ENCODE results near the gene TRRAP.

The TRRAP gene

DNA sequence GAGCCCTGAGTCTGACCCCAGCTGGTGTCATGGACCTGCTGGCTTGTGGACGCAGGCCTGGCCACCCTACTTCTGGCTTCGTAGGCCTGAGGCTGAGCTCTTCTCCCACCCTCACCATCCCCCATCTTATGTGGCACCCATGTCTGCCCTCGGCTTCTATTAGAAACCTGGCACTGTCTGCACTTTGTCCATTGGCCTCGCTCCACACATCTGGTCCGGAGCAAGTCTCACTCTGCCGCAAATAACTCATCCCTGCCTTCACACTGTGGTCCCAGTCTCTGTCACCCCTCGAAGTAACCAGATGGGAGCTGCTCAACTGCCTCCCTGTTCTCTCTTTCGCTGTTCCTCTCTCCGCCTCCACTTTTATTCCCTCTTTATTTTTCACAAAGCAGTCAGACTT lies 78.6 kb downstream of the TRRAP start:
- peaks cover 60 to 96% of the 10 kb centered on the region in 2 experiments for H3K36me3 ChIP-seq (ENCODE audit: control insufficient read depth in 2 of 2, insufficient read depth in 1 of 2, low read length in 2 of 2)
- ChIA-PET POLR2A (no interaction called here), CTCF (no interaction called here)
- H3K4me1 ChIP-seq (ENCODE audit: control insufficient read depth, insufficient read depth, low read length): no peaks in the 10 kb centered on the region
- H3K27ac ChIP-seq (ENCODE audit: extremely low read depth, low read depth, low read length): no peak overlapping the region
- no peak overlapping the region for H3K4me3 ChIP-seq (ENCODE audit: low read depth, low read length)
- H3K9me3 ChIP-seq (ENCODE audit: control insufficient read depth, insufficient read depth, low read depth, low read length): no peaks in the 10 kb centered on the region
- TF ChIP-seq, protein P1, sequence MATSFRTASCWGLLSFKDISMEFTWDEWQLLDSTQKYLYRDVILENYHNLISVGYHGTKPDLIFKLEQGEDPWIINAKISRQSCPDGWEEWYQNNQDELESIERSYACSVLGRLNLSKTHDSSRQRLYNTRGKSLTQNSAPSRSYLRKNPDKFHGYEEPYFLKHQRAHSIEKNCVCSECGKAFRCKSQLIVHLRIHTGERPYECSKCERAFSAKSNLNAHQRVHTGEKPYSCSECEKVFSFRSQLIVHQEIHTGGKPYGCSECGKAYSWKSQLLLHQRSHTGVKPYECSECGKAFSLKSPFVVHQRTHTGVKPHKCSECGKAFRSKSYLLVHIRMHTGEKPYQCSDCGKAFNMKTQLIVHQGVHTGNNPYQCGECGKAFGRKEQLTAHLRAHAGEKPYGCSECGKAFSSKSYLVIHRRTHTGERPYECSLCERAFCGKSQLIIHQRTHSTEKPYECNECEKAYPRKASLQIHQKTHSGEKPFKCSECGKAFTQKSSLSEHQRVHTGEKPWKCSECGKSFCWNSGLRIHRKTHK (tag by site-specific recombination; IDR thresholded peaks at IDR 0.05): no peak
- TF ChIP-seq ZNF48 (tag by site-specific recombination; IDR thresholded peaks at IDR 0.05) (no peak), MZF1 (tag by site-specific recombination; IDR thresholded peaks at IDR 0.05; ENCODE audit: borderline replicate concordance) (no peak), ZNF596 (tag by site-specific recombination; IDR thresholded peaks at IDR 0.05) (no peak), ZNF23 (tag by site-specific recombination; IDR thresholded peaks at IDR 0.05; ENCODE audit: borderline replicate concordance) (no peak), ZNF138 (tag by site-specific recombination; IDR thresholded peaks at IDR 0.05; ENCODE audit: borderline replicate concordance) (no peak), ZNF404 (tag by site-specific recombination; IDR thresholded peaks at IDR 0.05) (no peak), ZNF785 (tag by site-specific recombination; IDR thresholded peaks at IDR 0.05) (no peak), ZNF112 (tag by site-specific recombination; IDR thresholded peaks at IDR 0.05) (no peak)
- TF ChIP-seq, protein P2, sequence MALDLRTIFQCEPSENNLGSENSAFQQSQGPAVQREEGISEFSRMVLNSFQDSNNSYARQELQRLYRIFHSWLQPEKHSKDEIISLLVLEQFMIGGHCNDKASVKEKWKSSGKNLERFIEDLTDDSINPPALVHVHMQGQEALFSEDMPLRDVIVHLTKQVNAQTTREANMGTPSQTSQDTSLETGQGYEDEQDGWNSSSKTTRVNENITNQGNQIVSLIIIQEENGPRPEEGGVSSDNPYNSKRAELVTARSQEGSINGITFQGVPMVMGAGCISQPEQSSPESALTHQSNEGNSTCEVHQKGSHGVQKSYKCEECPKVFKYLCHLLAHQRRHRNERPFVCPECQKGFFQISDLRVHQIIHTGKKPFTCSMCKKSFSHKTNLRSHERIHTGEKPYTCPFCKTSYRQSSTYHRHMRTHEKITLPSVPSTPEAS (tag by site-specific recombination; IDR thresholded peaks at IDR 0.05): no peak
- TF ChIP-seq, protein P3, sequence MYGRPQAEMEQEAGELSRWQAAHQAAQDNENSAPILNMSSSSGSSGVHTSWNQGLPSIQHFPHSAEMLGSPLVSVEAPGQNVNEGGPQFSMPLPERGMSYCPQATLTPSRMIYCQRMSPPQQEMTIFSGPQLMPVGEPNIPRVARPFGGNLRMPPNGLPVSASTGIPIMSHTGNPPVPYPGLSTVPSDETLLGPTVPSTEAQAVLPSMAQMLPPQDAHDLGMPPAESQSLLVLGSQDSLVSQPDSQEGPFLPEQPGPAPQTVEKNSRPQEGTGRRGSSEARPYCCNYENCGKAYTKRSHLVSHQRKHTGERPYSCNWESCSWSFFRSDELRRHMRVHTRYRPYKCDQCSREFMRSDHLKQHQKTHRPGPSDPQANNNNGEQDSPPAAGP (tag by site-specific recombination; IDR thresholded peaks at IDR 0.05): no peak
- TF ChIP-seq, protein P4, sequence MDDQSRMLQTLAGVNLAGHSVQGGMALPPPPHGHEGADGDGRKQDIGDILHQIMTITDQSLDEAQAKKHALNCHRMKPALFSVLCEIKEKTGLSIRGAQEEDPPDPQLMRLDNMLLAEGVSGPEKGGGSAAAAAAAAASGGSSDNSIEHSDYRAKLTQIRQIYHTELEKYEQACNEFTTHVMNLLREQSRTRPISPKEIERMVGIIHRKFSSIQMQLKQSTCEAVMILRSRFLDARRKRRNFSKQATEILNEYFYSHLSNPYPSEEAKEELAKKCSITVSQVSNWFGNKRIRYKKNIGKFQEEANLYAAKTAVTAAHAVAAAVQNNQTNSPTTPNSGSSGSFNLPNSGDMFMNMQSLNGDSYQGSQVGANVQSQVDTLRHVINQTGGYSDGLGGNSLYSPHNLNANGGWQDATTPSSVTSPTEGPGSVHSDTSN (CRISPR knock-in tag; IDR thresholded peaks at IDR 0.05): no peak

DNA sequence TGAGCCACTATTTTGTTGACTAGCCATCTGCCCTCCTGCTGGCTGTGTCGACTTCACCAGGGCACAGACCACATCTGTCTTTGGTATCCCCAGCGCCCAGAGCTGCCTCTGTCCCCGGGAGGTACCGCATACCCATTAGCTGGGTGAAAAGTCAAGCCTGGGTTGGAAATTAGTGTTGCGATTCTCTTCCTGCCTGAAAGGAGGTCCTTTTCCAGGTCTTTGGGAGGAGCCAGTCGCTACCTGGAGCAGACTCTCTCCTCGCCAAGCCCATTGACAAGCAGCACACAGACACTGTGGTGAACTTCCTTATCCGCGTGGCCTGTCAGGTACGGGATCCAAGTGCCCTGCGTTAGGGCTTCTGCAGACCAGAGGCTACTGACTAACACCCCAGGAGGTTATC lies 79.4 kb downstream of the TRRAP start:
- CTCF ChIA-PET: no interaction called here
- Histone ChIP-seq H3K9me3 (ENCODE audit: control insufficient read depth, insufficient read depth, low read depth, low read length) (no peaks in the 10 kb centered on the region), H3K36me3 (ENCODE audit: control insufficient read depth in 2 of 2, insufficient read depth in 1 of 2, low read length in 2 of 2) (peaks cover 57 to 96% of the 10 kb centered on the region in 2 experiments), H3K4me1 (ENCODE audit: control insufficient read depth, insufficient read depth, low read length) (no peaks in the 10 kb centered on the region), H3K4me3 (ENCODE audit: low read depth, low read length) (no peak overlapping the region), H3K27ac (ENCODE audit: extremely low read depth, low read depth, low read length) (no peak overlapping the region)
- TF ChIP-seq ZNF473 (tag by site-specific recombination; IDR thresholded peaks at IDR 0.05): no peak
- no peak for TF ChIP-seq ZSCAN23 (tag by site-specific recombination; IDR thresholded peaks at IDR 0.05)
- no peak for TF ChIP-seq ZNF138 (tag by site-specific recombination; IDR thresholded peaks at IDR 0.05; ENCODE audit: borderline replicate concordance)
- POLR2A ChIA-PET: no interaction called here

DNA sequence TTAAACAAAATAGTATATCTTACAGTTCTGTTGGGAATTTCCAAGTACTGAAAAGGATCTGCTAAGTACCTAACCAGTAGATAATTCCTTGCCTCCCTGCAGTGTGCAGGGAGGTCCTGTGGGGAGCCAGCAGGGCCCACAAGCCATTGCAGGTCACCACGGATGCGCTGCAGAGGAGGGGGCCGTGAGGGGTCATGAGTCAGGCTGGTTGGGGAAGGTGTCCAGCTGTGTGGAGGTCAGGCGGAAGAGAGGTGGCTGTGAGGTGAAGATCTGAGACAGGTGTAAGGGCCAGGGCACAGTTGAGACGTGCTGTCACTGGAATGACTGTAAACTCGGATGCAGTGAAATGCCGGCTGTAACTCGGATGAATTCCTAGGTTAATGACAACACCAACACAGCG lies 80.6 kb downstream of the TRRAP start:
- TF ChIP-seq ZIC2 (tag by site-specific recombination; IDR thresholded peaks at IDR 0.05) (peak; percentile 57), ZNF660 (tag by site-specific recombination; IDR thresholded peaks at IDR 0.05) (no peak)
- Histone ChIP-seq H3K4me3 (ENCODE audit: low read depth, low read length) (no peak overlapping the region), H3K27ac (ENCODE audit: extremely low read depth, low read depth, low read length) (no peak overlapping the region), H3K36me3 (ENCODE audit: control insufficient read depth in 2 of 2, insufficient read depth in 1 of 2, low read length in 2 of 2) (peaks cover 52 to 94% of the 10 kb centered on the region in 2 experiments), H3K4me1 (ENCODE audit: control insufficient read depth, insufficient read depth, low read length) (no peaks in the 10 kb centered on the region), H3K9me3 (ENCODE audit: control insufficient read depth, insufficient read depth, low read depth, low read length) (no peaks in the 10 kb centered on the region)
- POLR2A ChIA-PET: no interaction called here
- CTCF ChIA-PET: interaction anchor here (0.6 kb wide), 1 partner anchor 18 kb away, joined by 3 read pairs; no protein-coding TSS in a partner anchor

Measured in HEK293 (cell line).